IPS DF 6.9 (cell line): ENCODE measurements around the gene CZIB.
"Not testable (repeated sequence)": the region's sequence is repeated elsewhere in the genome, so short reads cannot be mapped to it uniquely, and the experiment has no call there.

Experiments
- DNase-seq: peaks from one replicate; pipeline ENCODE4 v3.0.0-alpha.2; 2013; ENCODE audit warnings: low read depth, low spot score
- H3K27ac ChIP-seq: one replicate; pipeline ENCODE4 v1.5.1; 2013; ENCODE audit warnings: low read length, control low read depth
- H3K27me3 ChIP-seq: 2 replicates; pipeline ENCODE4 v1.6.1; 2013; ENCODE audit warnings: mild to moderate bottlenecking, low read length; ENCODE audit not compliant: control insufficient read depth, insufficient read depth
- H3K36me3 ChIP-seq: 2 replicates; pipeline ENCODE4 v1.6.1; 2013; ENCODE audit warnings: low read length; ENCODE audit not compliant: control insufficient read depth, insufficient read depth
- H3K4me1 ChIP-seq: 2 replicates; pipeline ENCODE4 v1.6.1; 2013; ENCODE audit warnings: low read length; ENCODE audit not compliant: control insufficient read depth, insufficient read depth
- H3K4me3 ChIP-seq: 2 replicates; pipeline ENCODE4 v1.5.1; 2013; ENCODE audit warnings: mild to moderate bottlenecking, low read length
- H3K9me3 ChIP-seq: 2 replicates; pipeline ENCODE4 v1.6.1; 2013; ENCODE audit warnings: low read length, inconsistent platforms; ENCODE audit not compliant: control insufficient read depth, insufficient read depth
- WGBS: extraction: QIAGEN DNeasy Blood & Tissue Kit; methylation state at CpG from one replicate; pipeline ENCODE4 v1.1.7; 2013; ENCODE audit warnings: mixed read lengths, missing lambda C conversion rate; ENCODE audit not compliant: insufficient read length, insufficient coverage; 5-methylcytosine and 5-hydroxymethylcytosine counted together

The CZIB gene

GRCh38 chr1:53189061-53189460 is 31.4 kb downstream of the CZIB start:
- no CpG with 5 or more reads among the region's 5 CpGs for WGBS

DNA sequence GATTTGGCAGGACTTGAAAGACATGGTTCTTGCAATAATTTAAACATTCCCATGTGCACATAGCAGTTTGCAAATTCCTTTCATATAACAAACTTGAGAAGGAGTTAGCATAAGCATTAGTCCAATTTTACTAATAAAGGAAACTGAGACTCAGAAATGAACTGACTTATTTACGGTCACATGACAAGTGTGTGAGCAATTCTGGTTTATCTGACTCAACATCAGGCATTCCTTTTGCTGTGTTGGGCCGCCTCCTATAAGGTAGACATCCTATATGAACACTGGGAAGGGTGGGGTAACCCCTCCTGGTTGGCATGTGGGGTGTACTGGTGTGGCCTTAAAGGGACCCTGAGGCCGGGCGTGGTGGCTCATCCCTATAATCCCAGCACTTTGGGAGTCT is 32.3 kb downstream of the CZIB start:
- Histone ChIP-seq H3K27me3 (no peaks in the 10 kb centered on the region; the same call in 1 of the 2 replicates), H3K4me1 (no peaks in the 10 kb centered on the region), H3K9me3 (no peaks in the 10 kb centered on the region), H3K4me3 (no peak overlapping the region), H3K36me3 (no peaks in the 10 kb centered on the region), H3K27ac (no peak overlapping the region)
- no CpG with 5 or more reads among the region's 4 CpGs for WGBS
- DNase-seq = no peak

More at GRCh38 chr1:53189061-53189460, 31.4 kb downstream of the CZIB start:
- Histone ChIP-seq H3K9me3 (no peaks in the 10 kb centered on the region), H3K27me3 (no peaks in the 10 kb centered on the region; the same call in 1 of the 2 replicates), H3K4me3 (no peak overlapping the region), H3K4me1 (no peaks in the 10 kb centered on the region), H3K36me3 (no peaks in the 10 kb centered on the region), H3K27ac (no peak overlapping the region)
- no peak for DNase-seq

GRCh38 chr1:53187401-53187800 is 33.0 kb downstream of the CZIB start:
- Histone ChIP-seq H3K4me3 (no peak overlapping the region), H3K27ac (no peak overlapping the region), H3K4me1 (no peaks in the 10 kb centered on the region), H3K36me3 (no peaks in the 10 kb centered on the region), H3K9me3 (no peaks in the 10 kb centered on the region), H3K27me3 (no peaks in the 10 kb centered on the region; the same call in 1 of the 2 replicates)
- no CpG with 5 or more reads among the region's 1 CpG for WGBS
- DNase-seq = no peak

GRCh38 chr1:53186533-53186932 is 33.9 kb downstream of the CZIB start:
- Histone ChIP-seq H3K27ac (no peak overlapping the region), H3K4me3 (no peak overlapping the region), H3K36me3 (no peaks in the 10 kb centered on the region), H3K4me1 (no peaks in the 10 kb centered on the region), H3K27me3 (no peaks in the 10 kb centered on the region; the same call in 1 of the 2 replicates), H3K9me3 (no peaks in the 10 kb centered on the region)
- DNase-seq = no peak
- no CpG with 5 or more reads among the region's 3 CpGs for WGBS

- DNase-seq, H3K4me3 ChIP-seq, H3K27ac ChIP-seq, H3K36me3 ChIP-seq, H3K4me1 ChIP-seq, H3K9me3 ChIP-seq, H3K27me3 ChIP-seq: not testable (repeated sequence)
- WGBS = no CpG with 5 or more reads among the region's 2 CpGs
Measured at GRCh38 chr1:53185955-53186297, 34.5 kb downstream of the CZIB start.

DNA sequence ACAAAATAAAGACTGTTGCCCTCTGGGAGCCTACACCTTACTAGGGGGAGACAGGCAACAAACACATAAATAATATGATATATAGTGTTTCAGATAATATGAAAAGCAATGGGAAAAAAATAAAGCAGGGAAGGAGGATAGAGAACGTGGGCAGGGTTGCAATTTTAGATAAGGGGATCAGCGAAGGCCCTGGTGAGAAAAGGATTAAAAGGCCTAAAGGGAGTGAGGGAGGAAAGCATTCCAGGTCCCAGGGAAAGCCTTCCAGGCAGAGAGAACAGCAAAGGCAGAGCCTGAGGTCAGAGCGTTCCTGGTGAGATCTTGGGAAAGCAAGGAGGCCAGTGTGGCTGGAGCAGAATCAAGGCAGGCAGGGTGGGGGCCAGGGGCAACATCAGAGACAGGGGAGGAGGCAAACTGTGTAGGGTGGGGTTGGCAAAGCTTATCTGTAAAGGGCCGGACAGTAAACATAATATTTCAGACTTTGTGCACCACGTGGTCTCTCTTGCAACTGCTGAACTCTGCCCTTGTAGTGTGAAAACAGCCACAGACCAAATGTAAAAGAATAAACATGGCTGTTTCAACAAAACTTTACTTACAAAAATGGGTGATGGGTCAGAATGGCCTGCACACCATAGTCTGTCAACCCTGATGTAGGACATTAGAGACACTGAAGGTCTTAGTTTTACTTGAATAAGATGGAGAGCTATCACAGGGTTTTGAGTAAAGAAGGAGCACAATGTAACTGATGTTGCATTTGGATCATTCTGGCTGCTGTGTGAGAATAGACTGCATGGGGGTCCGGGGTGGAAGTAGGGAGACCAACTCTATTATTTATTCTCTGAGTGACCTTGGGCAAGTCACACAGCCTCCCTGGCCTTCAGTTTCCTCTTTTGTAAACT is 37.1 kb downstream of the CZIB start:
- H3K4me3 ChIP-seq = no peak overlapping the region
- no peaks in the 10 kb centered on the region for H3K4me1 ChIP-seq
- WGBS = no CpG with 5 or more reads among the region's 6 CpGs

GRCh38 chr1:53182716-53183094 is 37.7 kb downstream of the CZIB start:
- no CpG with 5 or more reads among the region's 3 CpGs for WGBS
- no peaks in the 10 kb centered on the region for H3K4me1 ChIP-seq
- no peak overlapping the region for H3K27ac ChIP-seq
- no peaks in the 10 kb centered on the region; the same call in 1 of the 2 replicates for H3K27me3 ChIP-seq
- DNase-seq = no peak
- no peak overlapping the region for H3K4me3 ChIP-seq
- H3K36me3 ChIP-seq = no peaks in the 10 kb centered on the region
- no peaks in the 10 kb centered on the region for H3K9me3 ChIP-seq

More for the DNA sequence above, 37.1 kb downstream of the CZIB start:
- no peak for DNase-seq
- Histone ChIP-seq H3K27ac (no peak overlapping the region), H3K27me3 (no peaks in the 10 kb centered on the region; the same call in 1 of the 2 replicates), H3K36me3 (no peaks in the 10 kb centered on the region), H3K9me3 (no peaks in the 10 kb centered on the region)

- no peak overlapping the region for H3K4me3 ChIP-seq
- no peaks in the 10 kb centered on the region for H3K36me3 ChIP-seq
- H3K27ac ChIP-seq = no peak overlapping the region
- H3K9me3 ChIP-seq = no peaks in the 10 kb centered on the region
- H3K27me3 ChIP-seq = no peaks in the 10 kb centered on the region
- no CpG with 5 or more reads among the region's 16 CpGs for WGBS
- DNase-seq = peak; percentile 60
- H3K4me1 ChIP-seq = no peaks in the 10 kb centered on the region
Measured at GRCh38 chr1:53182111-53182593, 38.3 kb downstream of the CZIB start.

DNA sequence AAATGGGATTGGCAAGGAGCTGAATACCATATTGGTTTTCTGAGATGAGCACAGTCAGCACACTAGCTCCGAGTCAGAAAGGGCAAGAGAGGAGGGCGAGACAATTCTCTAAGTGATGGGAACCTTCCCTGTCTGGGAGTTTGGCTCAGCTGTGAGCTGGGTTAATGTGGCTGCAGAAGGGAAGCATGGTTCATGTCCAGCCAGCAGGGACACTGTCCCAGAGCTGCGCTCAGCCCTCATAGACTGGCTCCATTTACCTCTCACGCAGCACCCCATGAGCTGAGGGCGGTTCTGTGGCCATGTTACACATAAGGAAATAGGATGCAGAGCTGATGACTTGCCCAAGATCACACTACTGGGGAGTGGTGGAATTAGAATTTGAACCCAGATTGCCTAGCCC is 39.5 kb downstream of the CZIB start:
- Histone ChIP-seq H3K27ac (no peak overlapping the region), H3K9me3 (no peaks in the 10 kb centered on the region), H3K27me3 (no peaks in the 10 kb centered on the region), H3K4me1 (no peaks in the 10 kb centered on the region), H3K4me3 (no peak overlapping the region), H3K36me3 (no peaks in the 10 kb centered on the region)
- DNase-seq = no peak
- WGBS = no CpG with 5 or more reads among the region's 5 CpGs

- Histone ChIP-seq H3K27me3 (no peaks in the 10 kb centered on the region), H3K27ac (no peak overlapping the region), H3K9me3 (no peaks in the 10 kb centered on the region), H3K36me3 (no peaks in the 10 kb centered on the region), H3K4me3 (no peak overlapping the region), H3K4me1 (no peaks in the 10 kb centered on the region)
- no CpG with 5 or more reads among the region's 2 CpGs for WGBS
- no peak for DNase-seq
Measured at GRCh38 chr1:53180226-53180625, 40.2 kb downstream of the CZIB start.
